WI38 (cell line): ENCODE results near the gene TMEM8B.
A peak's percentile ranks its signal among the peaks of the same experiment; 100 is the strongest.

Experiments used
- H3K4me3 ChIP-seq: 2 replicates; pipeline ENCODE4 v1.5.1; 2011; ENCODE audit warnings: low read depth, mild to moderate bottlenecking, control low read depth, low read length
- CTCF ChIP-seq: IDR thresholded peaks from 2 replicates; pipeline ENCODE4 v1.5.1; 2012; ENCODE audit warnings: low read depth, mild to moderate bottlenecking, control low read depth, low read length

The TMEM8B gene

GRCh38 chr9:35792024-35792813 lies 36.8 kb upstream of the TMEM8B start:
- H3K4me3 ChIP-seq: peak overlapping the region; percentile 58
- TF ChIP-seq CTCF: no peak

GRCh38 chr9:35792826-35793225 lies 36.2 kb upstream of the TMEM8B start:
- no peak for TF ChIP-seq CTCF
- peak overlapping the region; percentile 29 for H3K4me3 ChIP-seq

GRCh38 chr9:35793461-35793860 lies 35.6 kb upstream of the TMEM8B start:
- TF ChIP-seq CTCF: no peak
- peak overlapping the region; percentile 29 for H3K4me3 ChIP-seq

GRCh38 chr9:35795695-35796094 lies 33.3 kb upstream of the TMEM8B start:
- TF ChIP-seq CTCF: no peak

GRCh38 chr9:35797311-35798109 lies 31.5 kb upstream of the TMEM8B start:
- TF ChIP-seq CTCF: no peak
- no peak overlapping the region for H3K4me3 ChIP-seq

More at GRCh38 chr9:35795695-35796094, 33.3 kb upstream of the TMEM8B start:
- no peak overlapping the region for H3K4me3 ChIP-seq

GRCh38 chr9:35798658-35799374 lies 30.2 kb upstream of the TMEM8B start:
- no peak for TF ChIP-seq CTCF
- no peak overlapping the region for H3K4me3 ChIP-seq
